ENCODE data around the gene RHBDL1.

- no peak for TF ChIP-seq CTCF (IDR thresholded peaks at IDR 0.05; ENCODE audit: low read depth, low read length, poor library complexity, severe bottlenecking)
- no peak for TF ChIP-seq EZH2phosphoT487 (IDR thresholded peaks at IDR 0.05; ENCODE audit: borderline replicate concordance, low read length)
Observed at GRCh38 chr16:641326-642188, 33.9 kb upstream of the RHBDL1 start, which contains the start of gene MCRIP2.
